ENCODE data around the gene SLC25A25. TPM values are rescaled to one million over a fixed set of nuclear protein-coding genes. Genes with fewer than 3 reads are reported as not detected.

Gene SLC25A25
- total RNA-seq, 1 donor from 2014 or later = 13.0 TPM

- H3K9me3 ChIP-seq (ENCODE audit: control insufficient read depth in 3 of 3, low read length in 3 of 3) = no peaks in the 10 kb centered on the region
- H3K36me3 ChIP-seq (ENCODE audit: control insufficient read depth in 3 of 3, insufficient read depth in 3 of 3, low read length in 3 of 3) = peaks cover 13 to 33% (median 27%) of the 10 kb centered on the region in 3 donors
- H3K4me1 ChIP-seq (ENCODE audit: control insufficient read depth in 3 of 3, insufficient read depth in 3 of 3, low read length in 3 of 3) = peaks cover 22 to 47% (median 39%) of the 10 kb centered on the region in 3 donors
- no peaks in the 10 kb centered on the region for H3K27me3 ChIP-seq (ENCODE audit: control insufficient read depth in 3 of 3, insufficient read depth in 3 of 3, low read length in 3 of 3)
- H3K9ac ChIP-seq (ENCODE audit: low read depth in 1 of 3, low read length in 3 of 3) = no peak overlapping the region
- H3K4me3 ChIP-seq (ENCODE audit: low read length in 3 of 3) = no peak overlapping the region
- H3K27ac ChIP-seq (ENCODE audit: low read depth, low read length) = no peak overlapping the region
These were observed 54.8 kb downstream of the SLC25A25 start for GRCh38 chr9:128122809-128123175.

- Histone ChIP-seq H3K9ac (ENCODE audit: low read depth in 1 of 3, low read length in 3 of 3) (no peak overlapping the region), H3K4me3 (ENCODE audit: low read length in 3 of 3) (no peak overlapping the region), H3K27ac (ENCODE audit: low read depth, low read length) (no peak overlapping the region), H3K4me1 (ENCODE audit: control insufficient read depth in 3 of 3, insufficient read depth in 3 of 3, low read length in 3 of 3) (peaks cover 18 to 40% (median 35%) of the 10 kb centered on the region in 3 donors), H3K36me3 (ENCODE audit: control insufficient read depth in 3 of 3, insufficient read depth in 3 of 3, low read length in 3 of 3) (peaks cover 13 to 33% (median 27%) of the 10 kb centered on the region in 3 donors), H3K27me3 (ENCODE audit: control insufficient read depth in 3 of 3, insufficient read depth in 3 of 3, low read length in 3 of 3) (no peaks in the 10 kb centered on the region), H3K9me3 (ENCODE audit: control insufficient read depth in 3 of 3, low read length in 3 of 3) (no peaks in the 10 kb centered on the region)
These were observed 55.5 kb downstream of the SLC25A25 start for GRCh38 chr9:128123451-128124080.

- Histone ChIP-seq H3K27me3 (ENCODE audit: control insufficient read depth in 3 of 3, insufficient read depth in 3 of 3, low read length in 3 of 3) (no peaks in the 10 kb centered on the region), H3K36me3 (ENCODE audit: control insufficient read depth in 3 of 3, insufficient read depth in 3 of 3, low read length in 3 of 3) (peaks cover 13 to 33% (median 27%) of the 10 kb centered on the region in 3 donors), H3K27ac (ENCODE audit: low read depth, low read length) (no peak overlapping the region), H3K9ac (ENCODE audit: low read depth in 1 of 3, low read length in 3 of 3) (no peak overlapping the region), H3K4me3 (ENCODE audit: low read length in 3 of 3) (no peak overlapping the region), H3K4me1 (ENCODE audit: control insufficient read depth in 3 of 3, insufficient read depth in 3 of 3, low read length in 3 of 3) (peaks cover 26 to 41% (median 39%) of the 10 kb centered on the region in 3 donors), H3K9me3 (ENCODE audit: control insufficient read depth in 3 of 3, low read length in 3 of 3) (peaks cover 0 to 3% (median 0%) of the 10 kb centered on the region in 3 donors)
These were observed 56.4 kb downstream of the SLC25A25 start for GRCh38 chr9:128124451-128124850.

GRCh38 chr9:128124873-128125579 is 57.0 kb downstream of the SLC25A25 start:
- H3K4me3 ChIP-seq (ENCODE audit: low read length in 3 of 3) = no peak overlapping the region
- peaks cover 13 to 33% (median 27%) of the 10 kb centered on the region in 3 donors for H3K36me3 ChIP-seq (ENCODE audit: control insufficient read depth in 3 of 3, insufficient read depth in 3 of 3, low read length in 3 of 3)
- H3K27ac ChIP-seq (ENCODE audit: low read depth, low read length) = no peak overlapping the region
- H3K4me1 ChIP-seq (ENCODE audit: control insufficient read depth in 3 of 3, insufficient read depth in 3 of 3, low read length in 3 of 3) = peaks cover 26 to 39% (median 38%) of the 10 kb centered on the region in 3 donors
- H3K9ac ChIP-seq (ENCODE audit: low read depth in 1 of 3, low read length in 3 of 3) = peak overlapping the region in 2 of 3 donors; percentile 51 to 60
- H3K9me3 ChIP-seq (ENCODE audit: control insufficient read depth in 3 of 3, low read length in 3 of 3) = peaks cover 0 to 3% (median 0%) of the 10 kb centered on the region in 3 donors
- no peaks in the 10 kb centered on the region for H3K27me3 ChIP-seq (ENCODE audit: control insufficient read depth in 3 of 3, insufficient read depth in 3 of 3, low read length in 3 of 3)

- H3K9me3 ChIP-seq (ENCODE audit: control insufficient read depth in 3 of 3, low read length in 3 of 3) = peaks cover 0 to 3% (median 0%) of the 10 kb centered on the region in 3 donors
- H3K4me1 ChIP-seq (ENCODE audit: control insufficient read depth in 3 of 3, insufficient read depth in 3 of 3, low read length in 3 of 3) = peaks cover 26 to 39% (median 35%) of the 10 kb centered on the region in 3 donors
- no peaks in the 10 kb centered on the region for H3K27me3 ChIP-seq (ENCODE audit: control insufficient read depth in 3 of 3, insufficient read depth in 3 of 3, low read length in 3 of 3)
- peak overlapping the region in 2 of 3 donors; percentile 39 to 52 for H3K4me3 ChIP-seq (ENCODE audit: low read length in 3 of 3)
- H3K36me3 ChIP-seq (ENCODE audit: control insufficient read depth in 3 of 3, insufficient read depth in 3 of 3, low read length in 3 of 3) = peaks cover 13 to 33% (median 25%) of the 10 kb centered on the region in 3 donors
- H3K9ac ChIP-seq (ENCODE audit: low read depth in 1 of 3, low read length in 3 of 3) = peak overlapping the region; percentile 39 to 60 (median 57)
- H3K27ac ChIP-seq (ENCODE audit: low read depth, low read length) = no peak overlapping the region
These were observed 57.7 kb downstream of the SLC25A25 start for GRCh38 chr9:128125580-128126354.

- Histone ChIP-seq H3K36me3 (ENCODE audit: control insufficient read depth in 3 of 3, insufficient read depth in 3 of 3, low read length in 3 of 3) (peaks cover 11 to 20% (median 14%) of the 10 kb centered on the region in 3 donors), H3K4me1 (ENCODE audit: control insufficient read depth in 3 of 3, insufficient read depth in 3 of 3, low read length in 3 of 3) (peaks cover 26 to 43% (median 29%) of the 10 kb centered on the region in 3 donors), H3K4me3 (ENCODE audit: low read length in 3 of 3) (peak within 1 kb of the TSS; percentile 91 to 94 (median 93)), H3K9ac (ENCODE audit: low read depth in 1 of 3, low read length in 3 of 3) (peak within 1 kb of the TSS; percentile 93 to 98 (median 94)), H3K27me3 (ENCODE audit: control insufficient read depth in 3 of 3, insufficient read depth in 3 of 3, low read length in 3 of 3) (peaks cover 0 to 3% (median 0%) of the 10 kb centered on the region in 3 donors), H3K27ac (ENCODE audit: low read depth, low read length) (peak within 1 kb of the TSS; percentile 96), H3K9me3 (ENCODE audit: control insufficient read depth in 3 of 3, low read length in 3 of 3) (peaks cover 0 to 3% (median 0%) of the 10 kb centered on the region in 3 donors)
These were observed 59.5 kb downstream of the SLC25A25 start, which contains the start of gene PTGES2 for GRCh38 chr9:128127568-128127989. TSS of gene PTGES2 (minus strand) at chr9:128127729. CDS start at chr9:128127717, 12 bp downstream.

GRCh38 chr9:128127990-128128835 is 60.2 kb downstream of the SLC25A25 start:
- Histone ChIP-seq H3K36me3 (ENCODE audit: control insufficient read depth in 3 of 3, insufficient read depth in 3 of 3, low read length in 3 of 3) (peaks cover 7 to 14% (median 9%) of the 10 kb centered on the region in 3 donors), H3K9ac (ENCODE audit: low read depth in 1 of 3, low read length in 3 of 3) (peak overlapping the region; percentile 93 to 98 (median 94)), H3K4me1 (ENCODE audit: control insufficient read depth in 3 of 3, insufficient read depth in 3 of 3, low read length in 3 of 3) (peaks cover 26 to 43% (median 29%) of the 10 kb centered on the region in 3 donors), H3K9me3 (ENCODE audit: control insufficient read depth in 3 of 3, low read length in 3 of 3) (peaks cover 0 to 3% (median 0%) of the 10 kb centered on the region in 3 donors), H3K4me3 (ENCODE audit: low read length in 3 of 3) (peak overlapping the region; percentile 86 to 94 (median 91)), H3K27me3 (ENCODE audit: control insufficient read depth in 3 of 3, insufficient read depth in 3 of 3, low read length in 3 of 3) (peaks cover 0 to 3% (median 0%) of the 10 kb centered on the region in 3 donors), H3K27ac (ENCODE audit: low read depth, low read length) (peak overlapping the region; percentile 96)

GRCh38 chr9:128128836-128129590 is 61.0 kb downstream of the SLC25A25 start:
- Histone ChIP-seq H3K36me3 (ENCODE audit: control insufficient read depth in 3 of 3, insufficient read depth in 3 of 3, low read length in 3 of 3) (peaks cover 7 to 10% (median 9%) of the 10 kb centered on the region in 3 donors), H3K27ac (ENCODE audit: low read depth, low read length) (peak overlapping the region; percentile 96), H3K27me3 (ENCODE audit: control insufficient read depth in 3 of 3, insufficient read depth in 3 of 3, low read length in 3 of 3) (peaks cover 0 to 3% (median 0%) of the 10 kb centered on the region in 3 donors), H3K9me3 (ENCODE audit: control insufficient read depth in 3 of 3, low read length in 3 of 3) (peaks cover 0 to 3% (median 0%) of the 10 kb centered on the region in 3 donors), H3K4me1 (ENCODE audit: control insufficient read depth in 3 of 3, insufficient read depth in 3 of 3, low read length in 3 of 3) (peaks cover 26 to 43% (median 29%) of the 10 kb centered on the region in 3 donors), H3K9ac (ENCODE audit: low read depth in 1 of 3, low read length in 3 of 3) (peak overlapping the region; percentile 93 to 98 (median 94)), H3K4me3 (ENCODE audit: low read length in 3 of 3) (peak overlapping the region; percentile 86 to 94 (median 91))

All from skeletal muscle tissue (tissue), 4 donors.